ENCODE results near the gene ITGB1BP1. TPM values are rescaled to one million over a fixed set of nuclear protein-coding genes. Genes with fewer than 3 reads are reported as not detected.

Gene ITGB1BP1
- total and polyA plus RNA-seq, 9 of the 15 experiments (the other 6 are each of a cell fraction or from before 2014, with no cell fraction given): 37.8 to 95.3 (median 50.4) TPM

- Histone ChIP-seq H3K27ac (ENCODE audit: extremely low read depth, low read depth, low read length) (no peak overlapping the region), H3K9ac (ENCODE audit: insufficient read depth in 1 of 2, low read depth in 2 of 2, low read length in 2 of 2) (no peak overlapping the region), H4K20me1 (replicated peaks; ENCODE audit: control insufficient read depth, insufficient read depth, low read length) (no peaks in the 10 kb centered on the region), H3K79me2 (ENCODE audit: control insufficient read depth, insufficient read depth, low read length) (no peaks in the 10 kb centered on the region), H3K4me3 (no peak overlapping the region), H3K9me3 (replicated peaks; ENCODE audit: control insufficient read depth, insufficient read depth, low read depth, low read length) (no peaks in the 10 kb centered on the region), H3K4me2 (ENCODE audit: insufficient read depth, low read length) (no peak overlapping the region), H2AFZ (ENCODE audit: low read depth, low read length) (no peak overlapping the region), H3K9me1 (ENCODE audit: control insufficient read depth, insufficient read depth, low read length) (no peaks in the 10 kb centered on the region), H3K4me1 (replicated peaks in 1 of 2; ENCODE audit: control insufficient read depth in 2 of 2, insufficient read depth in 2 of 2, low read length in 2 of 2) (peaks cover 4 to 7% of the 10 kb centered on the region in 2 experiments; a peak in 3 of 5 replicates), H3K27me3 (ENCODE audit: control insufficient read depth in 2 of 2, insufficient read depth in 2 of 2, low read length in 2 of 2) (peaks cover 0 to 19% of the 10 kb centered on the region in 2 experiments; a peak in 2 of 5 replicates), H3K36me3 (ENCODE audit: control insufficient read depth, insufficient read depth, low read length) (no peaks in the 10 kb centered on the region)
- 59% methylated on average over 5 of the region's 5 CpGs for WGBS (ENCODE audit: insufficient coverage, low coverage, missing lambda C conversion rate)
- DNase-seq (ENCODE audit: extremely low read depth in 1 of 4, low spot score in 3 of 4) (no peak), ATAC-seq (no peak), FAIRE-seq (no peak)
- in situ Hi-C loops (cut with MboI) (no loop called here), intact Hi-C loops (cut with micrococcal nuclease) (no loop called here)
- TF ChIP-seq PYGO2 (tag; IDR thresholded peaks at IDR 0.05): no peak
- no peak for TF ChIP-seq NONO (IDR thresholded peaks at IDR 0.05; ENCODE audit: low read depth in 2 of 2, low read length in 1 of 2)
- TF ChIP-seq SMARCA5 (IDR thresholded peaks at IDR 0.05): no peak
- TF ChIP-seq SRSF9 (IDR thresholded peaks at IDR 0.05; ENCODE audit: borderline replicate concordance, low read depth, low read length): no peak
- TF ChIP-seq TOE1 (IDR thresholded peaks at IDR 0.05; ENCODE audit: borderline replicate concordance): no peak
- no peak for TF ChIP-seq TOE1 (CRISPR knock-in tag; IDR thresholded peaks at IDR 0.05; ENCODE audit: borderline replicate concordance, low read depth)
- TF ChIP-seq BRF2 (IDR thresholded peaks at IDR 0.05; ENCODE audit: borderline replicate concordance, insufficient read depth, insufficient read length): no peak
- TF ChIP-seq ZNF184 (CRISPR knock-in tag; IDR thresholded peaks at IDR 0.05): no peak
- TF ChIP-seq MXI1 (IDR thresholded peaks at IDR 0.05; ENCODE audit: low read depth, low read length): no peak
- TF ChIP-seq SREBF2 (CRISPR knock-in tag; IDR thresholded peaks at IDR 0.05): no peak
- no peak for TF ChIP-seq ZBTB8A (IDR thresholded peaks at IDR 0.05; ENCODE audit: partially characterized antibody)
- TF ChIP-seq ARNT (IDR thresholded peaks at IDR 0.05): no peak
- no peak for TF ChIP-seq ZNF766 (CRISPR knock-in tag; conservative IDR thresholded peaks at IDR 0.05)
- TF ChIP-seq HMGXB4 (CRISPR knock-in tag; IDR thresholded peaks at IDR 0.05): no peak
- no peak for TF ChIP-seq ELF2 (CRISPR knock-in tag; IDR thresholded peaks at IDR 0.05)
- no peak for TF ChIP-seq ATF7 (IDR thresholded peaks at IDR 0.05)
- TF ChIP-seq ZEB2 (IDR thresholded peaks at IDR 0.05): no peak
- no peak for TF ChIP-seq RNF219 (CRISPR knock-in tag; IDR thresholded peaks at IDR 0.05)
- no TSS peak for BruUV-seq (replicated peaks)
- ChIA-PET CTCF (ENCODE audit: low intra/inter-chr PET ratio) (no interaction called here), POLR2A (no interaction called here)
These were observed 44.0 kb downstream of the ITGB1BP1 start for GRCh38 chr2:9379391-9379755.
